Suppressor macrophage (primary cell): ENCODE data around the gene LY6G6C.

Source experiments
- DNase-seq, 4 experiments: peaks; one replicate each; pipeline ENCODE4 v3.0.0-alpha.2; 2020 to 2022
- total RNA-seq, 17 experiments: gene quantifications; one replicate each; lab custom pipeline; 2026; ENCODE audit warnings: mixed read lengths in 6 of 17, inconsistent platforms in 3 of 17; lab: John Stamatoyannopoulos, UW

LY6G6C gene
- total RNA-seq = 0 to 0.44 (median 0) reads per million in 17 experiments

- DNase-seq = no peak
Measured at GRCh38 chr6:31721351-31722020, at the start of gene LY6G6C. Gene LY6G6C, minus strand, starts transcription at chr6:31721746. Its CDS starts 67 bp downstream, at chr6:31721679.

- no peak for DNase-seq
Measured at GRCh38 chr6:31770860-31771259, 49.3 kb upstream of the LY6G6C start.

- peak; percentile 83 to 91 (median 88) for DNase-seq
Measured at GRCh38 chr6:31769684-31770371, 48.3 kb upstream of the LY6G6C start.

GRCh38 chr6:31768363-31769257 is 47.1 kb upstream of the LY6G6C start:
- peak; percentile 72 to 90 (median 83) for DNase-seq

- peak in 3 of 4 experiments; percentile 14 to 34 (median 27) for DNase-seq
Measured at GRCh38 chr6:31767096-31767645, 45.6 kb upstream of the LY6G6C start.

GRCh38 chr6:31765910-31766794 is 44.6 kb upstream of the LY6G6C start:
- DNase-seq = no peak

- DNase-seq = no peak
Measured at GRCh38 chr6:31765559-31765909, 44.0 kb upstream of the LY6G6C start.

- DNase-seq = no peak
Measured at GRCh38 chr6:31764198-31764597, 42.7 kb upstream of the LY6G6C start.

GRCh38 chr6:31763619-31763940 is 42.0 kb upstream of the LY6G6C start:
- no peak for DNase-seq

GRCh38 chr6:31762878-31763618 is 41.5 kb upstream of the LY6G6C start:
- DNase-seq = no peak

- no peak for DNase-seq
Measured at GRCh38 chr6:31762356-31762755, 40.8 kb upstream of the LY6G6C start, which contains the start of gene SAPCD1. Gene SAPCD1, plus strand, starts transcription at chr6:31762656. Its CDS starts 399 bp downstream, at chr6:31763055.

- no peak for DNase-seq
Measured at GRCh38 chr6:31761343-31761742, 39.8 kb upstream of the LY6G6C start.

- no peak for DNase-seq
Measured at GRCh38 chr6:31760790-31761189, 39.2 kb upstream of the LY6G6C start.

- no peak for DNase-seq
Measured at GRCh38 chr6:31758281-31758680, 36.7 kb upstream of the LY6G6C start.

GRCh38 chr6:31752739-31753319 is 31.3 kb upstream of the LY6G6C start:
- DNase-seq = no peak

GRCh38 chr6:31750411-31751022 is 29.0 kb upstream of the LY6G6C start:
- no peak for DNase-seq

GRCh38 chr6:31749301-31750036 is 27.9 kb upstream of the LY6G6C start:
- no peak for DNase-seq

GRCh38 chr6:31744422-31744821 is 22.9 kb upstream of the LY6G6C start:
- no peak for DNase-seq

- DNase-seq = no peak
Measured at GRCh38 chr6:31742894-31743293, 21.3 kb upstream of the LY6G6C start.

GRCh38 chr6:31741815-31742214 is 20.3 kb upstream of the LY6G6C start:
- no peak for DNase-seq
